HL-60 (cell line): ENCODE results near the gene EEF1G.

Experiments used
- DNase-seq, 2 experiments: peaks; one replicate each; pipeline ENCODE4 v3.0.0-alpha.2; 2010 to 2020; ENCODE audit warnings: low read depth in 1 of 2, low spot score in 1 of 2
- H3K27ac ChIP-seq: fragments of 250-450 bp; sonication (Bioruptor Pico); replicated peaks from 2 replicates; pipeline ENCODE4 v1.5.1; 2020; ENCODE audit warnings: mild to moderate bottlenecking, moderate library complexity
- H3K27me3 ChIP-seq: fragments of 250-450 bp; sonication (Bioruptor Pico); 2 replicates; pipeline ENCODE4 v1.5.1; 2021; ENCODE audit warnings: mild to moderate bottlenecking, moderate library complexity; ENCODE audit not compliant: insufficient read depth, poor library complexity, severe bottlenecking
- H3K4me3 ChIP-seq: replicated peaks from 2 replicates; pipeline ENCODE4 v1.5.1; 2011; ENCODE audit warnings: mild to moderate bottlenecking, control low read depth, low read length; ENCODE audit not compliant: insufficient read depth
- GABPA ChIP-seq: IDR thresholded peaks from 2 replicates; pipeline ENCODE4 v1.6.1; 2012; ENCODE audit warnings: low read depth
- POLR2AphosphoS5 ChIP-seq: IDR thresholded peaks from 2 replicates; pipeline ENCODE4 v1.6.1; 2012; ENCODE audit warnings: low read depth
- SPI1 ChIP-seq: IDR thresholded peaks from 2 replicates; pipeline ENCODE4 v1.6.1; 2012; ENCODE audit warnings: low read depth, mild to moderate bottlenecking, borderline replicate concordance
- TF ChIP-seq, protein P1 (sequence below): IDR thresholded peaks from 2 replicates; pipeline ENCODE4 v1.6.1; 2012; ENCODE audit warnings: low read depth; ENCODE audit not compliant: insufficient replicate concordance
- TF ChIP-seq, protein P2 (sequence below): IDR thresholded peaks from one replicate; pipeline ENCODE4 v1.5.1; 2011; ENCODE audit warnings: low read length, control low read depth, inconsistent platforms; ENCODE audit not compliant: insufficient read depth

EEF1G gene

DNA sequence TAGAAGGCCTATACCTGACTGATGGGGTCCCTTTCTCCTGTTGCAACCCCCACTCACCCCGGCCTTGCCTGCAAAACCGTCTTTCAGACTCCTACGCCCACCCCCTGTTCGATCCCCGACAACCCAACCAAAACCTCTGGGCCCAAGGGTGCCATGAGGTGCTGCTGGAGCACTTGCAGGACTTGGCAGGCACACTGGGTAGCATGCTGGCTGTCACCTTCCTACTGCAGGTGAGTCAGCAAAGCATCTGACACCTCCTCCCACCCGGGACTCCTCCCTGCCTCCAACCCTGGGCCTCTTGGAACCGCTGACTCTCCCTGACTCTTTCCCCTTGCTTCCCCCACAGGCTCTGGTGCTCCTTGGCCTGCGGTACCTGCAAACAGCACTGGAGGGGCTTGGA, 40.6 kb upstream of the EEF1G start:
- TF ChIP-seq, protein P1, sequence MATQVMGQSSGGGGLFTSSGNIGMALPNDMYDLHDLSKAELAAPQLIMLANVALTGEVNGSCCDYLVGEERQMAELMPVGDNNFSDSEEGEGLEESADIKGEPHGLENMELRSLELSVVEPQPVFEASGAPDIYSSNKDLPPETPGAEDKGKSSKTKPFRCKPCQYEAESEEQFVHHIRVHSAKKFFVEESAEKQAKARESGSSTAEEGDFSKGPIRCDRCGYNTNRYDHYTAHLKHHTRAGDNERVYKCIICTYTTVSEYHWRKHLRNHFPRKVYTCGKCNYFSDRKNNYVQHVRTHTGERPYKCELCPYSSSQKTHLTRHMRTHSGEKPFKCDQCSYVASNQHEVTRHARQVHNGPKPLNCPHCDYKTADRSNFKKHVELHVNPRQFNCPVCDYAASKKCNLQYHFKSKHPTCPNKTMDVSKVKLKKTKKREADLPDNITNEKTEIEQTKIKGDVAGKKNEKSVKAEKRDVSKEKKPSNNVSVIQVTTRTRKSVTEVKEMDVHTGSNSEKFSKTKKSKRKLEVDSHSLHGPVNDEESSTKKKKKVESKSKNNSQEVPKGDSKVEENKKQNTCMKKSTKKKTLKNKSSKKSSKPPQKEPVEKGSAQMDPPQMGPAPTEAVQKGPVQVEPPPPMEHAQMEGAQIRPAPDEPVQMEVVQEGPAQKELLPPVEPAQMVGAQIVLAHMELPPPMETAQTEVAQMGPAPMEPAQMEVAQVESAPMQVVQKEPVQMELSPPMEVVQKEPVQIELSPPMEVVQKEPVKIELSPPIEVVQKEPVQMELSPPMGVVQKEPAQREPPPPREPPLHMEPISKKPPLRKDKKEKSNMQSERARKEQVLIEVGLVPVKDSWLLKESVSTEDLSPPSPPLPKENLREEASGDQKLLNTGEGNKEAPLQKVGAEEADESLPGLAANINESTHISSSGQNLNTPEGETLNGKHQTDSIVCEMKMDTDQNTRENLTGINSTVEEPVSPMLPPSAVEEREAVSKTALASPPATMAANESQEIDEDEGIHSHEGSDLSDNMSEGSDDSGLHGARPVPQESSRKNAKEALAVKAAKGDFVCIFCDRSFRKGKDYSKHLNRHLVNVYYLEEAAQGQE = no peak
- TF ChIP-seq, protein P2, sequence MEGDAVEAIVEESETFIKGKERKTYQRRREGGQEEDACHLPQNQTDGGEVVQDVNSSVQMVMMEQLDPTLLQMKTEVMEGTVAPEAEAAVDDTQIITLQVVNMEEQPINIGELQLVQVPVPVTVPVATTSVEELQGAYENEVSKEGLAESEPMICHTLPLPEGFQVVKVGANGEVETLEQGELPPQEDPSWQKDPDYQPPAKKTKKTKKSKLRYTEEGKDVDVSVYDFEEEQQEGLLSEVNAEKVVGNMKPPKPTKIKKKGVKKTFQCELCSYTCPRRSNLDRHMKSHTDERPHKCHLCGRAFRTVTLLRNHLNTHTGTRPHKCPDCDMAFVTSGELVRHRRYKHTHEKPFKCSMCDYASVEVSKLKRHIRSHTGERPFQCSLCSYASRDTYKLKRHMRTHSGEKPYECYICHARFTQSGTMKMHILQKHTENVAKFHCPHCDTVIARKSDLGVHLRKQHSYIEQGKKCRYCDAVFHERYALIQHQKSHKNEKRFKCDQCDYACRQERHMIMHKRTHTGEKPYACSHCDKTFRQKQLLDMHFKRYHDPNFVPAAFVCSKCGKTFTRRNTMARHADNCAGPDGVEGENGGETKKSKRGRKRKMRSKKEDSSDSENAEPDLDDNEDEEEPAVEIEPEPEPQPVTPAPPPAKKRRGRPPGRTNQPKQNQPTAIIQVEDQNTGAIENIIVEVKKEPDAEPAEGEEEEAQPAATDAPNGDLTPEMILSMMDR = no peak
- no peak for TF ChIP-seq GABPA
- TF ChIP-seq POLR2AphosphoS5 = no peak
- no peak for TF ChIP-seq SPI1
- Histone ChIP-seq H3K27me3 (no peaks in the 10 kb centered on the region), H3K27ac (no peak overlapping the region), H3K4me3 (no peak overlapping the region)
- DNase-seq = no peak

DNA sequence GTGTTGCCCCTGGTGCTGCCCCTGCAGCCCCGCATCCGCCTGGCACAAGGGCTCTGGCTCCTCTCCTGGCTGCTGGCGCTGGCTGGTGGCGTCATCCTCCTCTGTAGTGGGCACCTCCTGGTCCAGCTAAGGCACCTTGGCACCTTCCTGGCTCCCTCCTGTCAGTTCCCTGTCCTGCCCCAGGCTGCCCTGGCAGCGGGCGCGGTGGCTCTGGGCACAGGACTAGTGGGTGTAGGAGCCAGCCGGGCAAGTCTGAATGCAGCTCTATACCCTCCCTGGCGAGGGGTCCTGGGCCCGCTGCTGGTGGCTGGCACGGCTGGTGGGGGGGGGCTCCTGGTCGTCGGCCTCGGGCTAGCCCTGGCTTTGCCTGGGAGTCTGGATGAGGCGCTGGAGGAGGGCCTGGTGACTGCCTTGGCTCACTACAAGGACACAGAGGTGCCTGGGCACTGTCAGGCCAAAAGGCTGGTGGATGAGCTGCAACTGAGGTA, 39.6 kb upstream of the EEF1G start:
- H3K27ac ChIP-seq = no peak overlapping the region
- H3K27me3 ChIP-seq = no peaks in the 10 kb centered on the region
- TF ChIP-seq, protein P2 = no peak
- TF ChIP-seq POLR2AphosphoS5 = no peak
- TF ChIP-seq, protein P1 = no peak
- TF ChIP-seq GABPA = no peak
- no peak for TF ChIP-seq SPI1
- no peak overlapping the region; the same call in 1 of the 2 replicates for H3K4me3 ChIP-seq
- DNase-seq = no peak

DNA sequence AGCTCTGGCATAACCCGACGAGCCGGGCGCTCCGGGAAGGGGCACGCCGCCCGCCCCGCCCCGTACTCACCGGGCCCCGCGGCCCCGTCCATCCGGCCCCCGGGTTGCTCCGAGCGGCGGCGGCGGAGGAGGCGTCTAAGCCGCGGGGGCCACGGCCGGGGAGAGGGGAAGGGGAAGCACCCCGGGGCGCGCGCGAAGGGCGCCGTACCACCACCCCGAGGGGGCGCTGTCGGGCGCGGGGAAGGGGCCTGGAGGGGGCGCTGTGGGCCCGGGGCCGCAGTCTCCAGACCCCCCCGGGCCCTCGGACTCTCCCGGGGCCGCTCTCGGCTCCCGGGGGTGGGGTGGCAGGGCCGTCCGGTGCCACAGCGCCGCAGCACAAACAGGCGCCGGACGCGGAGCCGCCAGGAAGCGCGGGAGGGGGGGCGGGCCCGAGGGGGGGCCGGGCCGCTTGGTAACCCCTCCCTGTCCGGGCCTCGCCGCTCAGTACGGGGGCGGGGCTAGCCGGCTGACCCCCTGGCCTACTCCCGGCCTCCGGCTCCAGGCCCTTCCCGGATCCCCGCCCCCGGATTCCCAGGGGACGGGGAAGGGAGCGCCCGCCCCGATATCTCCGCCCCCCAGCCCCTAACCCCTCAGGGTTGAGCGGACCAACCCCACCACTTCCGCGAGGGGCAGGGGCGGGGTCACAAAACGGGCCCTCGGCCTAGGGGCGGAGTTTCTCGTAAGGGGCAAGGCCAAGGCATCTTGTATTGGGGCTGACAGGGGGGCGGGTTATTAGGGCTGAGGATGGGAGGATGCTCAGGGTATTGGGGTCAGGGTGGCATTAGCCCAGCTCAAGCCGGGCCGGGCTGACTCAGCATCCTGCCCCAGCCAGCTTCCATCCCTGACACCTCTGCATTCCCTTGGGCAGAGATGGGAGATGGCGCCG, 38.9 kb upstream of the EEF1G start, which contains the start of the genes EML3 and ROM1:
Gene EML3 (minus strand): TSS at position 410 of the 925 bp plus-strand sequence. CDS start 318 bp downstream, at position 92.
Gene ROM1 (plus strand): TSS at position 892 of the 925 bp plus-strand sequence. CDS start 25 bp downstream, at position 917.
- TF ChIP-seq, protein P2 = peak; percentile 67
- no peak for TF ChIP-seq GABPA
- peak; percentile 12; the same call in 1 of the 2 replicates for TF ChIP-seq SPI1
- TF ChIP-seq, protein P1 = no peak
- TF ChIP-seq POLR2AphosphoS5 = no peak
- DNase-seq = peak; percentile 76 to 83
- H3K27ac ChIP-seq = peak within 1 kb of the TSS; percentile 76

More for the DNA sequence above, 38.9 kb upstream of the EEF1G start, which contains the start of the genes EML3 and ROM1:
- H3K4me3 ChIP-seq = peak within 1 kb of the TSS; percentile 78
- H3K27me3 ChIP-seq = no peaks in the 10 kb centered on the region
